Epithelial cell of proximal tubule (primary cell): ENCODE measurements around the gene WDR91. TPM values are rescaled to one million over a fixed set of nuclear protein-coding genes. Genes with fewer than 3 reads are reported as not detected.

Experiments
- DNase-seq: peaks from one replicate; pipeline ENCODE4 v3.0.0-alpha.2; 2011; ENCODE audit warnings: low read depth
- H3K4me3 ChIP-seq: 2 replicates; pipeline ENCODE4 v1.5.1; 2011; ENCODE audit warnings: low read depth, mild to moderate bottlenecking, low read length
- total RNA-seq: library from RNA; depleted of rRNA; stranded (reverse); fragments of >200 nt; gene quantifications from 2 replicates; pipeline ENCODE4 v1.2.3, GENCODE V29; 2015
- TF ChIP-seq, protein P1 (sequence below): conservative IDR thresholded peaks from 2 replicates; pipeline ENCODE4 v1.5.1; 2012; ENCODE audit warnings: low read depth, mild to moderate bottlenecking, low read length

Gene WDR91
- total RNA-seq, 1 donor from 2014 or later = 8.7 TPM

DNA sequence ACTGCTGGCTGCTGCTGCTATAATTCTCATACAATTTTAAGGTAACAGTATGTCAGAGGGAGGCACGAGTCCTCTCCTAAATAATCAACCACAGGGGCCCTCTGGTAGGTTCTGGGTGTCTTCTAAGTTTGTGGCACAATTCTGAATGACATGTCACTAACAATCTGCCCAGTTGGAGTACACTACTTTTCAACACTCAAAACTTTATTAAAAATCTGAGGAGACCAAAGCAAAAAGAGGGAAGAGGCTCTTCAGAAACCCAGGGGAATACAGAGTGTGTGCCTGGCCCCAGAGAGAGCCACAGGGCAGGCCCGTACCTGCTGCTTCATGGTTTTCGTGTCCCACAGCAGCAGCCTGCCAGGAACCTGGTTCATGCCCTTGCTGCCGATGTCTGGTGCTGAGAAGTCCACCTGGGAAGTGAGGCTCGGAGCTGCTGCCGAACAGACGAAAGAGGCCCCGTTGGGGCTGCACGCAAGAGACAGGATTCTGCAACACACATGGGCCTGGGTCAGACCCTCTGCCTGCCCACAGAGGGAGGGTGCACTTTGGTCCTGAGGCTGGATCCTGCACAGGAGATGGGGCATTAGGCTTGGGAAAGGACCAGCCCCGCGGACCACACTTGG, 18.3 kb downstream of the WDR91 start:
- DNase-seq = no peak
- TF ChIP-seq, protein P1, sequence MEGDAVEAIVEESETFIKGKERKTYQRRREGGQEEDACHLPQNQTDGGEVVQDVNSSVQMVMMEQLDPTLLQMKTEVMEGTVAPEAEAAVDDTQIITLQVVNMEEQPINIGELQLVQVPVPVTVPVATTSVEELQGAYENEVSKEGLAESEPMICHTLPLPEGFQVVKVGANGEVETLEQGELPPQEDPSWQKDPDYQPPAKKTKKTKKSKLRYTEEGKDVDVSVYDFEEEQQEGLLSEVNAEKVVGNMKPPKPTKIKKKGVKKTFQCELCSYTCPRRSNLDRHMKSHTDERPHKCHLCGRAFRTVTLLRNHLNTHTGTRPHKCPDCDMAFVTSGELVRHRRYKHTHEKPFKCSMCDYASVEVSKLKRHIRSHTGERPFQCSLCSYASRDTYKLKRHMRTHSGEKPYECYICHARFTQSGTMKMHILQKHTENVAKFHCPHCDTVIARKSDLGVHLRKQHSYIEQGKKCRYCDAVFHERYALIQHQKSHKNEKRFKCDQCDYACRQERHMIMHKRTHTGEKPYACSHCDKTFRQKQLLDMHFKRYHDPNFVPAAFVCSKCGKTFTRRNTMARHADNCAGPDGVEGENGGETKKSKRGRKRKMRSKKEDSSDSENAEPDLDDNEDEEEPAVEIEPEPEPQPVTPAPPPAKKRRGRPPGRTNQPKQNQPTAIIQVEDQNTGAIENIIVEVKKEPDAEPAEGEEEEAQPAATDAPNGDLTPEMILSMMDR = no peak
- no peak overlapping the region for H3K4me3 ChIP-seq

DNA sequence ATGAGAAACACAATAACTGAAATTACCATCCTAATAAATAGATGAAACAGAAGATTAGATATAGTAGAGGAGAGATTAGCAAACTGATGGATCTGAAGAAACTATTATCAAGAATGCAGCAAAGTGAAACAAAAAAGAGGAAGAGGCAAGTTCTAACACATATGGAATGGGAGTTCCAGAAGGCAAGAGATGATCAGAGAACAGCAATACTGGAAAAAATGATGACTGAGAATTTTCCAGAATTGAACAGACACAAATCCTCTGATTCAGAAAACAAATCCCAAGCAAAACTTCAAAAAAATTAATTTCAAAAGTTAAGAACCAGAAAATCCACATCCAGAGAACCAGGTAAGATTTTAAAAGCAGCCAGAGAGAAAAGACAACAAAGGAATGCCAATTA, 20.6 kb downstream of the WDR91 start:
- no peak for DNase-seq
- H3K4me3 ChIP-seq = no peak overlapping the region
- TF ChIP-seq, protein P1 = no peak

DNA sequence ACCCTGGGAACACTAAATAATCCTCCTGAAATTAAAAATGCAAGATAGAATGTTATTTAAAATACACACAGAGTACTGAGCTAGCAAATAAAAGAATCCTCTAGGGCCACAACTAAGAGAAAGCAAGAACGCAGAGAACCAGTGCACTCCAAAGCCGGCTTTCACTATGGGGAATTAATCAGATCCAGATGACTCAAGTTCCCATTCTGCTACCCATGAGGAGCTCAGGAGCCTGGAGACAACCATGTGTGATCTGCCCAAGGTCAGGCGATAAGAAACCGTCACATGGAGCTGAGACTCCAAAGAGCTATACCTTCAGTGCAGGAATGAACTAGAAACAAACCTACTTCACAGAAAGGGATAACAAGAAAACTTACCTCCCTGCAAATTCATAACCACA, 21.4 kb downstream of the WDR91 start:
- no peak overlapping the region for H3K4me3 ChIP-seq
- TF ChIP-seq, protein P1 = no peak
- no peak for DNase-seq

DNA sequence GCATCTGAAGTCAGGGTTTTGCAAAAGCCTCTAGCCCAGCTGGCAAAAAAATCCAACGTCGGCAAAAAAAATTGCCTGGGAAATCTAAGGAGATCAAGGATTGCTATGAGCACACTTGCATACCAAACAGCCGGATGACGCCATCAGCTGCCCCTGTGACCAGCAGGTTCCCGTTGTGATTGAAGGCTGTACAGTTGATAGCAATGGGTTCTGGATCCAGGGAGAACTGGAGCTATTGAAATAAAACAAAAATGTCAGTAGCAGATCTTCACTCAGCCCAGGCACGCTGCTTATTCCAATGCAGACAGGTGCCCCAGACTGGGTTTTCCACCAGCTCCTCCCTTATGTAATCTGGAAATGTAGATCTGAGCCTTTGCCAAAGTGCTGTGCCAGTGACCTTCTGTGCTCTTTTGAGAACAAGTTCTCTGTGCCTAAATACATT, 22.1 kb downstream of the WDR91 start:
- no peak overlapping the region for H3K4me3 ChIP-seq
- no peak for DNase-seq
- TF ChIP-seq, protein P1 = no peak

DNA sequence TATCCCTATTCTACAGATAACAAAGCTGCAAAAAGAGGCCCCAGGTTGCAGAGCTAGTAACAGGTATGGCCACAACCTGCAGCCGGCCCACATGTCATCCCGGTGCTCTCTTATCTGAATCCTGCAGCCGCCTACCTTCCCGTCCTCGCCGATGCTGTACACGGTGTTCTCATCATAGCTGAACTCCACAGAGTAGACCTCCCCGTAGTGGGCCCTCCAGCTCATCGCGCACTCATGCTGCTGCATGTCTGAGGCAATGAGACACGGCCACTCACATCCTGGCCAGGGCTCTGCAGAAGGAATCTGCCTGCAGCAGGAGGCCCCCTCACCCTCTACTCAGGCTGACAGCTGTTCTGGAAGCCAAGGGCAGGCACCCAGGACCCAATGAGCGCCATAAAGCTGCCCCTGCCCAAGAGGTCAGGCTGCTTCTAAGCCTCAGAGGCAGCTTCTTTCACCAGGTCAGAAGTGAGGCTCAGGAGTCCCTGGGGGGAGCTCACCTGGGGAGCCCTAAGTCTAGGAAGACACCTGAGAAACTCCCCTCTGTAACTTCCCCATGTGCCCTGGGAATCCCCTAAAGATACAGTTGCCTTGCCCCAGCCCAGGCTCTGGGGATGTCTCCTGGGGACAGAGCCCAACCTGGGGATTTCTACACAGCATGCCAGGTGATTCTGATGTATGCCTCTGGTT, 22.9 kb downstream of the WDR91 start:
- TF ChIP-seq, protein P1 = no peak
- no peak overlapping the region for H3K4me3 ChIP-seq
- DNase-seq = no peak

DNA sequence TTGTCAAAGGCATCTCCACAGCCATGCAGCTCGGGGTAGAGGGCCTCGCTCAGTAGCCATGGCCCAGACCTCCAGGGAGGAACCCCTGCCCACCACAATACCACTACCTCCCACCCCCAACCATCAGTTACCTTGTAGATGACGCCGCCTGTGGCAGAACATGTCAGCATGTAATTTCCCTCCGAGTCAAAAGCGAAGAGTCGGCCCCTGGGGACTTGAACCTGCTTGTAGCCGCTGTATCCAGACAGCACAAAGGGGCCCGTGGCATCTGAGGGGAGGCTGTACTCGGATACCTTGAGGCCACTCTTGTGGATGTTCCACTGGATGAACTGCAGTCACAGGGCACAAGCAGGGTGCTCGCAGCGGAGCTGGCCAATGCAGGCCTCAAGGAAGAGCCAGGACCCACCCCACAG, 24.5 kb downstream of the WDR91 start:
- TF ChIP-seq, protein P1 = no peak
- H3K4me3 ChIP-seq = no peak overlapping the region
- DNase-seq = no peak

DNA sequence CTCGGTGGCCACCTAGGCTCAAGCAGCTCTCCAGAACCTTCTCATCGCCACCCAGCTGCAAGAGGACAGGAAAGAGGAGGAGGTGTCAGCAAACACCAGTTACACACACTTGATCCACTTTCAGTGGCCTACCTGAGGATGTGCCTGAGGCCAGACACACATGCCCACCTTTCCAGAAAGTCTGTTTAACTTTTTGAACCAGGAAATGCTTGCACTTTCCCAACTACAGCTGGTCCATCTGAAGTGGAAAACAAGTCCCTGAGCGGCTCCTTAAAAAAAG, 25.1 kb downstream of the WDR91 start:
- no peak overlapping the region for H3K4me3 ChIP-seq
- DNase-seq = no peak
- TF ChIP-seq, protein P1 = no peak
